Neutrophil (primary cell): ENCODE results near the gene UBE4B.

Source experiments
- H3K27ac ChIP-seq: fragments of 200-600 bp; sonication (generic); 2 replicates; pipeline ENCODE4 v1.5.1; 2016; ENCODE audit warnings: mild to moderate bottlenecking, moderate library complexity
- H3K27me3 ChIP-seq: fragments of 200-600 bp; sonication (generic); 2 replicates; pipeline ENCODE4 v1.6.0; 2016; ENCODE audit warnings: mild to moderate bottlenecking
- H3K36me3 ChIP-seq: fragments of 200-600 bp; sonication (generic); 2 replicates; pipeline ENCODE4 v1.5.1; 2017
- H3K4me1 ChIP-seq, 2 experiments: fragments of 200-600 bp in 1 of 2; sonication (generic) in 1 of 2; 1 replicate in 1 of 2; 2 replicates in 1 of 2; pipeline versions ENCODE4 v1.5.1 to v1.6.1; 2013 to 2016; ENCODE audit warnings: low read depth in 1 of 2, low read length in 1 of 2, mild to moderate bottlenecking in 1 of 2, moderate library complexity in 1 of 2; ENCODE audit not compliant: control insufficient read depth in 1 of 2, insufficient read depth in 1 of 2
- H3K4me3 ChIP-seq, 2 experiments: fragments of 200-600 bp in 1 of 2; sonication (generic) in 1 of 2; 1 replicate in 1 of 2; 2 replicates in 1 of 2; pipeline ENCODE4 v1.5.1; 2013 to 2016; ENCODE audit warnings: low read depth in 1 of 2, low read length in 1 of 2, mild to moderate bottlenecking in 1 of 2, moderate library complexity in 1 of 2
- H3K9me3 ChIP-seq: fragments of 200-600 bp; sonication (generic); 2 replicates; pipeline ENCODE4 v1.5.1; 2016
- CTCF ChIP-seq: fragments of 200-600 bp; sonication (generic); IDR thresholded peaks from 2 replicates; pipeline ENCODE4 v1.5.1; 2016; ENCODE audit warnings: antibody characterized with exemption

UBE4B gene

GRCh38 chr1:10189659-10190058 lies 156.9 kb downstream of the UBE4B start:
- Histone ChIP-seq H3K4me1 (no peaks in the 10 kb centered on the region), H3K4me3 (no peak overlapping the region), H3K36me3 (no peaks in the 10 kb centered on the region), H3K9me3 (no peaks in the 10 kb centered on the region), H3K27me3 (no peaks in the 10 kb centered on the region), H3K27ac (no peak overlapping the region)
- TF ChIP-seq CTCF: no peak

GRCh38 chr1:10192263-10192662 lies 159.5 kb downstream of the UBE4B start:
- Histone ChIP-seq H3K27me3 (no peaks in the 10 kb centered on the region), H3K4me3 (no peak overlapping the region), H3K4me1 (no peaks in the 10 kb centered on the region), H3K36me3 (no peaks in the 10 kb centered on the region), H3K27ac (no peak overlapping the region), H3K9me3 (no peaks in the 10 kb centered on the region)
- no peak for TF ChIP-seq CTCF

- Histone ChIP-seq H3K27ac (no peak overlapping the region), H3K27me3 (no peaks in the 10 kb centered on the region), H3K36me3 (no peaks in the 10 kb centered on the region), H3K9me3 (no peaks in the 10 kb centered on the region), H3K4me1 (no peaks in the 10 kb centered on the region), H3K4me3 (no peak overlapping the region)
- no peak for TF ChIP-seq CTCF
Measured at GRCh38 chr1:10193288-10193687, 160.5 kb downstream of the UBE4B start.

- Histone ChIP-seq H3K27ac (no peak overlapping the region), H3K36me3 (no peaks in the 10 kb centered on the region), H3K4me1 (no peaks in the 10 kb centered on the region), H3K9me3 (no peaks in the 10 kb centered on the region), H3K4me3 (no peak overlapping the region), H3K27me3 (no peaks in the 10 kb centered on the region)
- no peak for TF ChIP-seq CTCF
Measured at GRCh38 chr1:10195570-10195969, 162.8 kb downstream of the UBE4B start.

GRCh38 chr1:10196976-10197375 lies 164.2 kb downstream of the UBE4B start:
- TF ChIP-seq CTCF: no peak
- Histone ChIP-seq H3K27ac (no peak overlapping the region), H3K4me1 (no peaks in the 10 kb centered on the region), H3K27me3 (no peaks in the 10 kb centered on the region), H3K36me3 (no peaks in the 10 kb centered on the region), H3K4me3 (no peak overlapping the region), H3K9me3 (no peaks in the 10 kb centered on the region)

- no peaks in the 10 kb centered on the region for H3K36me3 ChIP-seq
- no peak overlapping the region for H3K27ac ChIP-seq
- H3K4me1 ChIP-seq: peaks cover 0 to 9% of the 10 kb centered on the region in 2 experiments
- no peaks in the 10 kb centered on the region for H3K9me3 ChIP-seq
- no peak overlapping the region for H3K4me3 ChIP-seq
- TF ChIP-seq CTCF: no peak
- H3K27me3 ChIP-seq: no peaks in the 10 kb centered on the region
Measured at GRCh38 chr1:10200620-10201019, 167.9 kb downstream of the UBE4B start.
